Measurements from ENCODE around the gene TECPR2. TPM values are rescaled to one million over a fixed set of nuclear protein-coding genes. Genes with fewer than 3 reads are reported as not detected.

Gene TECPR2
- total RNA-seq, 1 donor from 2014 or later: 19.9 TPM

DNA sequence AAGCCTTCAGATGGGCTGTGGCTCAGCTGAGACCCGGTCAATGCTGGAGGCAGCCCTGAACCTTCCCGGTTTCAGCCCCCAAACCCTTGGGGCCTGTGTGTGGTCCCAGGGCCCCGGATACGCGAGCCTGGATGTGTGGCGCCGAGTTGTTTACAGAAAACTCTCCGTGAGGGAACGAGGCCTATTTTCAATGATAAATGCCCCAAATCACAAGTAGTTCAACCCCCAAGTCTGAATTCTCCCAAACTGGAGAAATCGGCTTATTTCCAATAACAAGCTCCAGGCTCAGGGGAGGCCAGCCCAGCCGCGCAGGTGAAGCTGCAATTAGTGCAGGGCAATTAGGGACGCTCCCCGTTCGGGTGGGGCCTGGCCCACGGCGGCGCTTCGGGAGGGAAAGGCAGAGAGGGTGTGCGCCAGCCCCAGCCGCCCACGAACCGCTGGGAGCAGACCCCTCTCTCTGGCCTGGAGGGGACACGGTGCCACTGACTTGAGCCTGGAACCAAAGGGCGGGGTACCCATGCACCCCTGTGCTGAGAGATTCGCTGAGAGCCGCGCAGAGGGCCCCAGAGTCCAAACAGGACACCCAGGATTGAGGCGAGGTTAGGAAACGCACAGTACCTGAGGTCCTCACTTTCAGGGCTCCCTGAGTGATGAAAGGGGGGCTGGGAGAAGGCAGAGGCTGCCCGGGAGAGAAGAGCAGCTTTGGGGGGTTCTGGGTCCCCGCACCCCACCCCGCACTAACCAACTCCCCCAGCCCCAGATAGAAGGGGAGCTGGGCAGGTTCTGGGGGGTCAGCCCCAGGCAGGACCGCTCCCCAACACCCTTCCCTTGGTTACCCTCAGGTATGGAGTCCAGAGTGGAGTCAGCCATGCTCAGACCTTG, 161.1 kb downstream of the TECPR2 start:
- no peak overlapping the region for H3K27ac ChIP-seq (ENCODE audit: low read depth, low read length)
- Mint-ChIP-seq H3K36me3 (ENCODE audit: low read depth, unreplicated experiment) (no peaks in the 10 kb centered on the region), H3K4me1 (ENCODE audit: low read depth, unreplicated experiment) (no peaks in the 10 kb centered on the region), H3K9me3 (ENCODE audit: unreplicated experiment) (no peaks in the 10 kb centered on the region), H3K27me3 (ENCODE audit: low read depth, unreplicated experiment) (no peaks in the 10 kb centered on the region), H3K4me3 (ENCODE audit: unreplicated experiment) (no peak overlapping the region), H3K27ac (ENCODE audit: unreplicated experiment) (no peak overlapping the region)
- no peaks in the 10 kb centered on the region for H4K20me1 ChIP-seq (ENCODE audit: insufficient read depth, low read length)
- TF ChIP-seq, protein P1, sequence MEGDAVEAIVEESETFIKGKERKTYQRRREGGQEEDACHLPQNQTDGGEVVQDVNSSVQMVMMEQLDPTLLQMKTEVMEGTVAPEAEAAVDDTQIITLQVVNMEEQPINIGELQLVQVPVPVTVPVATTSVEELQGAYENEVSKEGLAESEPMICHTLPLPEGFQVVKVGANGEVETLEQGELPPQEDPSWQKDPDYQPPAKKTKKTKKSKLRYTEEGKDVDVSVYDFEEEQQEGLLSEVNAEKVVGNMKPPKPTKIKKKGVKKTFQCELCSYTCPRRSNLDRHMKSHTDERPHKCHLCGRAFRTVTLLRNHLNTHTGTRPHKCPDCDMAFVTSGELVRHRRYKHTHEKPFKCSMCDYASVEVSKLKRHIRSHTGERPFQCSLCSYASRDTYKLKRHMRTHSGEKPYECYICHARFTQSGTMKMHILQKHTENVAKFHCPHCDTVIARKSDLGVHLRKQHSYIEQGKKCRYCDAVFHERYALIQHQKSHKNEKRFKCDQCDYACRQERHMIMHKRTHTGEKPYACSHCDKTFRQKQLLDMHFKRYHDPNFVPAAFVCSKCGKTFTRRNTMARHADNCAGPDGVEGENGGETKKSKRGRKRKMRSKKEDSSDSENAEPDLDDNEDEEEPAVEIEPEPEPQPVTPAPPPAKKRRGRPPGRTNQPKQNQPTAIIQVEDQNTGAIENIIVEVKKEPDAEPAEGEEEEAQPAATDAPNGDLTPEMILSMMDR (IDR thresholded peaks at IDR 0.05; ENCODE audit: insufficient read depth, low read depth, low read length): no peak
- no peak for TF ChIP-seq EZH2 (IDR thresholded peaks at IDR 0.05; ENCODE audit: insufficient read depth, low read length)
- no peaks in the 10 kb centered on the region for H3K9me3 ChIP-seq (ENCODE audit: insufficient read depth, low read depth, low read length)
- peaks cover 14% of the 10 kb centered on the region for H3K4me1 ChIP-seq (ENCODE audit: insufficient read depth, low read length)
- no peak for FAIRE-seq
- H3K4me3 ChIP-seq (ENCODE audit: insufficient read depth, low read depth, low read length): no peak overlapping the region
- no peaks in the 10 kb centered on the region for H3K27me3 ChIP-seq (ENCODE audit: insufficient read depth, low read length)
- no peaks in the 10 kb centered on the region for H3K36me3 ChIP-seq (ENCODE audit: insufficient read depth, low read length)
- no peak for DNase-seq (ENCODE audit: low read depth)
- peak overlapping the region; percentile 69 for H2AFZ ChIP-seq (ENCODE audit: low read depth, low read length)
- peak overlapping the region; percentile 93 for H3K4me2 ChIP-seq (ENCODE audit: low read length)
- H3K79me2 ChIP-seq (ENCODE audit: insufficient read depth, low read length): no peaks in the 10 kb centered on the region
- no peak overlapping the region for H3K9ac ChIP-seq (ENCODE audit: low read length)

DNA sequence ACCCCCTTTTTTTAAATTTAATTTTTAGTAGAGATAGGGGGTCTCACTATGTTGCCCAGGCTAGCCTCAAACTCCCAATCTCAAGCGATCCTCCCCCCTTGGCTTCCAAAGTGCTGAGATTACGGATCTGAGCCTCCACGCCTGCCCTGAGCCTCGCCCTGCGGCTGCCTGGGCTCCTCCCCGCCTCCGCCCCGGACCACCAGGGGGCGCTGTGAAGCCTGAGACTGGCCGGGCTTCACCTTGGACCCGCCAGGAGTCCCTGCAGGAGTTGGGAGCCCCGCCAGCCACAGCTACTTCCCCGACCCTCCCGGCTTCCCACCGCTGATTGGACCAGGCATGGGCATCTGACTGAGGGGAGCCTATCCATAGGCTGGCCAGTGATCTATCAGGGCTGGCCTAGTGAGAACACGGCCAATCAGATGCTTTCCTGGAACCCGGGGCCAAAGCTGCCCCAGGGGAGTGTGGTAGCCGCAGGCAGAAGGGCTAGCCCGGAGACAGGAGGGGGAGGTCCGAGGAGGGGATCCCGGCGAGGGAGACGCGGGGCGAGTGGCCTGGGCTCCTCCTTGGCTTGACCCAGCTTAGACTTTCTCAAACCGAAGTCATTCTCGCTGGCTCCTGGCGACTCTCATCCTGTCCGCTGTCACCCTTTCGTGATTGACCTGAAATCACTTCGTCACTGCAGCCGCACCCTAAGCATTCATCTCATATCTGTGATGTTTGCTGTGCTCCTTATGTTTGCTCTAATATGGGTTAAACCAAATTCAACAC, 161.9 kb downstream of the TECPR2 start:
- Mint-ChIP-seq H3K27me3 (ENCODE audit: low read depth, unreplicated experiment) (no peaks in the 10 kb centered on the region), H3K36me3 (ENCODE audit: low read depth, unreplicated experiment) (no peaks in the 10 kb centered on the region), H3K4me1 (ENCODE audit: low read depth, unreplicated experiment) (no peaks in the 10 kb centered on the region), H3K27ac (ENCODE audit: unreplicated experiment) (peak overlapping the region; percentile 59), H3K9me3 (ENCODE audit: unreplicated experiment) (no peaks in the 10 kb centered on the region), H3K4me3 (ENCODE audit: unreplicated experiment) (peak overlapping the region; percentile 87)
- H3K9me3 ChIP-seq (ENCODE audit: insufficient read depth, low read depth, low read length): no peaks in the 10 kb centered on the region
- H2AFZ ChIP-seq (ENCODE audit: low read depth, low read length): peak overlapping the region; percentile 87
- DNase-seq (ENCODE audit: low read depth) (peak; percentile 95), FAIRE-seq (no peak)
- peak overlapping the region; percentile 69 for H3K9ac ChIP-seq (ENCODE audit: low read length)
- no peaks in the 10 kb centered on the region for H3K36me3 ChIP-seq (ENCODE audit: insufficient read depth, low read length)
- peaks cover 14% of the 10 kb centered on the region for H3K4me1 ChIP-seq (ENCODE audit: insufficient read depth, low read length)
- peak overlapping the region; percentile 93 for H3K4me2 ChIP-seq (ENCODE audit: low read length)
- TF ChIP-seq, protein P1 (IDR thresholded peaks at IDR 0.05; ENCODE audit: insufficient read depth, low read depth, low read length): peak; percentile 78
- no peak for TF ChIP-seq EZH2 (IDR thresholded peaks at IDR 0.05; ENCODE audit: insufficient read depth, low read length)
- no peaks in the 10 kb centered on the region for H3K79me2 ChIP-seq (ENCODE audit: insufficient read depth, low read length)
- no peaks in the 10 kb centered on the region for H4K20me1 ChIP-seq (ENCODE audit: insufficient read depth, low read length)
- H3K27me3 ChIP-seq (ENCODE audit: insufficient read depth, low read length): no peaks in the 10 kb centered on the region
- H3K4me3 ChIP-seq (ENCODE audit: insufficient read depth, low read depth, low read length): peak overlapping the region; percentile 72
- H3K27ac ChIP-seq (ENCODE audit: low read depth, low read length): peak overlapping the region; percentile 51

Measured in astrocyte (in vitro differentiated cells and primary cell).